K562 (cell line): ENCODE results near the gene UGT1A10. TPM values are rescaled to one million over a fixed set of nuclear protein-coding genes. Genes with fewer than 3 reads are reported as not detected.

Source experiments
- ATAC-seq: fragments of 200-7000 bp; cut with Tn5 transposase; 3 replicates; pipeline ENCODE4 v1.9.1; 2020; ENCODE audit warnings: moderate library complexity
- BruUV-seq: library from RNA; stranded (reverse); fragments of 400-500 nt; replicated peaks from 2 replicates; lab custom pipeline; 2021; lab: Mats Ljungman, UMichigan
- CTCF ChIA-PET: fragments of 300-600 bp; formaldehyde crosslinking; extraction: SDS; loops from one replicate; lab custom pipeline; 2021; ENCODE audit warnings: low intra/inter-chr PET ratio; lab: Yijun Ruan, JAX
- POLR2A ChIA-PET: fragments of 300-600, 350-650 bp; sonication (Branson Sonifier 250); formaldehyde crosslinking; extraction: SDS; loops from one replicate; lab custom pipeline; 2021; ENCODE audit warnings: antibody characterized with exemption, inconsistent platforms; lab: Yijun Ruan, JAX
- DNase-seq, 4 experiments: peaks; one replicate each; pipeline versions ENCODE4 v3.0.0 to v3.0.0-alpha.2; 2011 to 2018; ENCODE audit warnings: low spot score in 3 of 4, mixed read lengths in 3 of 4; ENCODE audit errors: extremely low read depth in 1 of 4
- FAIRE-seq: peaks from 2 replicates; lab custom pipeline; 2011; peaks lifted over from hg19 to GRCh38; lab: Jason Lieb, UNC
- H2AFZ ChIP-seq: 2 replicates; pipeline ENCODE4 v1.6.0; 2011; ENCODE audit warnings: low read depth, low read length, control low read depth, inconsistent platforms
- H3K27ac ChIP-seq: fragments of 200-600 bp; 3 replicates; pipeline ENCODE4 v1.8.0; 2011; ENCODE audit warnings: low read depth, mild to moderate bottlenecking, control low read depth, inconsistent platforms, low read length, moderate library complexity, mixed read lengths; ENCODE audit errors: extremely low read depth
- H3K27me3 ChIP-seq, 2 experiments: fragments of 300-600 bp in 1 of 2; 2 replicates in 1 of 2; 3 replicates in 1 of 2; pipeline versions ENCODE4 v1.6.0 to v1.8.0; 2011; ENCODE audit warnings: inconsistent platforms in 2 of 2, low read length in 2 of 2, mild to moderate bottlenecking in 1 of 2, mixed read lengths in 1 of 2, moderate library complexity in 1 of 2; ENCODE audit not compliant: control insufficient read depth in 2 of 2, insufficient read depth in 2 of 2
- H3K36me3 ChIP-seq: fragments of 300-600 bp; 3 replicates; pipeline ENCODE4 v1.8.0; 2011; ENCODE audit warnings: mild to moderate bottlenecking, low read length, inconsistent platforms; ENCODE audit not compliant: control insufficient read depth, insufficient read depth
- H3K4me1 ChIP-seq, 2 experiments: fragments of 200-600 bp in 1 of 2; replicated peaks in 1 of 2; 2 replicates in 1 of 2; 3 replicates in 1 of 2; pipeline versions ENCODE4 v1.5.1 to v1.8.0; 2011; ENCODE audit warnings: inconsistent platforms in 2 of 2, low read length in 2 of 2, mild to moderate bottlenecking in 1 of 2, mixed read lengths in 1 of 2, moderate library complexity in 1 of 2; ENCODE audit not compliant: control insufficient read depth in 2 of 2, insufficient read depth in 2 of 2
- H3K4me2 ChIP-seq: 2 replicates; pipeline ENCODE4 v1.6.1; 2011; ENCODE audit warnings: low read length, control low read depth, inconsistent platforms, mixed read lengths; ENCODE audit not compliant: insufficient read depth
- H3K4me3 ChIP-seq: fragments of 200-600 bp; sonication (generic), shearing (Covaris generic); 2 replicates; pipeline ENCODE4 v1.5.1; 2016; ENCODE audit warnings: control low read depth, inconsistent platforms
- H3K79me2 ChIP-seq: fragments of 200-600 bp; 3 replicates; pipeline ENCODE4 v1.8.0; 2011; ENCODE audit warnings: low read length, inconsistent platforms; ENCODE audit not compliant: control insufficient read depth, insufficient read depth
- H3K9ac ChIP-seq, 2 experiments: 2 replicates each; pipeline versions ENCODE4 v1.6.0 to v1.6.1; 2011; ENCODE audit warnings: low read depth in 2 of 2, low read length in 2 of 2, control low read depth in 1 of 2, inconsistent platforms in 1 of 2, mild to moderate bottlenecking in 1 of 2, mixed read lengths in 1 of 2; ENCODE audit not compliant: insufficient read depth in 1 of 2
- H3K9me1 ChIP-seq: one replicate; pipeline ENCODE4 v1.6.0; 2011; ENCODE audit warnings: inconsistent platforms, mild to moderate bottlenecking, low read length, moderate library complexity; ENCODE audit not compliant: control insufficient read depth, insufficient read depth
- H3K9me3 ChIP-seq: replicated peaks from 2 replicates; pipeline ENCODE4 v1.5.1; 2011; ENCODE audit warnings: low read depth, low read length, inconsistent platforms; ENCODE audit not compliant: control insufficient read depth, insufficient read depth
- H4K20me1 ChIP-seq: replicated peaks from 2 replicates; pipeline ENCODE4 v1.6.1; 2011; ENCODE audit warnings: low read length, inconsistent platforms, mixed read lengths; ENCODE audit not compliant: control insufficient read depth, insufficient read depth
- DPF2 ChIP-seq: fragments of 450-650 bp; IDR thresholded peaks from 2 replicates; pipeline ENCODE4 v1.6.1; 2016
- PRPF4 ChIP-seq: fragments of 200-400 bp; formaldehyde crosslinking; IDR thresholded peaks from one replicate; pipeline ENCODE4 v1.6.1; 2017; ENCODE audit warnings: low read length, low read depth, mild to moderate bottlenecking; ENCODE audit not compliant: insufficient read depth, poor library complexity, severe bottlenecking
- WGBS: fragments of 100-300 bp; shearing (Covaris generic); methylation state at CpG from one replicate; pipeline ENCODE4 v1.1.6; 2016; ENCODE audit warnings: low coverage, mixed read lengths; ENCODE audit not compliant: insufficient coverage; ENCODE audit errors: missing lambda C conversion rate; 5-methylcytosine and 5-hydroxymethylcytosine counted together
- in situ Hi-C: fragments of 300-500 bp; cut with MboI; formaldehyde crosslinking; loops from 4 replicates; pipeline ENCODE4 v1.15.0; 2018; ENCODE audit warnings: inconsistent platforms, mixed read lengths
- intact Hi-C: fragments of 100-400 bp; cut with micrococcal nuclease; formaldehyde crosslinking; loops from 2 replicates; pipeline ENCODE4 v1.14.2; 2022
- polyA plus RNA-seq, 8 experiments: library from polyadenylated mRNA; depleted of rRNA in 4 of 8; stranded (reverse) in 5 of 8; unstranded in 3 of 8; fragments of >200 nt; fragmentation: Nextera tagmentation in 2 of 8; fragmentation: Illumina TruSeq in 1 of 8; extraction: Ambion mirVana in 2 of 8; extraction: Trizol in 1 of 8; gene quantifications; 2 replicates each; pipeline versions ENCODE4 v1.2.1 to v1.2.3, GENCODE V29; 2011 to 2014; ENCODE audit warnings: inconsistent platforms in 1 of 8, missing spikeins in 1 of 8
- total RNA-seq, 7 experiments: library from RNA; depleted of rRNA in 6 of 7; stranded (reverse); fragments of >200 nt in 6 of 7; fragmentation: Illumina TruSeq in 2 of 7; extraction: Trizol in 2 of 7; gene quantifications; 2 replicates each; pipeline versions ENCODE4 v1.2.1 to v1.2.3, GENCODE V29; 2011 to 2021; ENCODE audit warnings: low replicate concordance in 1 of 7
- TF ChIP-seq, protein P1 (sequence below): fragments of 250-450 bp; sonication (Bioruptor Pico); IDR thresholded peaks from 2 replicates; pipeline ENCODE4 v1.4.0; 2020; ENCODE audit warnings: mild to moderate bottlenecking, moderate library complexity

Gene UGT1A10
- total and polyA plus RNA-seq, 9 of the 15 experiments (the other 6 are each of a cell fraction or from before 2014, with no cell fraction given), result not detected

DNA sequence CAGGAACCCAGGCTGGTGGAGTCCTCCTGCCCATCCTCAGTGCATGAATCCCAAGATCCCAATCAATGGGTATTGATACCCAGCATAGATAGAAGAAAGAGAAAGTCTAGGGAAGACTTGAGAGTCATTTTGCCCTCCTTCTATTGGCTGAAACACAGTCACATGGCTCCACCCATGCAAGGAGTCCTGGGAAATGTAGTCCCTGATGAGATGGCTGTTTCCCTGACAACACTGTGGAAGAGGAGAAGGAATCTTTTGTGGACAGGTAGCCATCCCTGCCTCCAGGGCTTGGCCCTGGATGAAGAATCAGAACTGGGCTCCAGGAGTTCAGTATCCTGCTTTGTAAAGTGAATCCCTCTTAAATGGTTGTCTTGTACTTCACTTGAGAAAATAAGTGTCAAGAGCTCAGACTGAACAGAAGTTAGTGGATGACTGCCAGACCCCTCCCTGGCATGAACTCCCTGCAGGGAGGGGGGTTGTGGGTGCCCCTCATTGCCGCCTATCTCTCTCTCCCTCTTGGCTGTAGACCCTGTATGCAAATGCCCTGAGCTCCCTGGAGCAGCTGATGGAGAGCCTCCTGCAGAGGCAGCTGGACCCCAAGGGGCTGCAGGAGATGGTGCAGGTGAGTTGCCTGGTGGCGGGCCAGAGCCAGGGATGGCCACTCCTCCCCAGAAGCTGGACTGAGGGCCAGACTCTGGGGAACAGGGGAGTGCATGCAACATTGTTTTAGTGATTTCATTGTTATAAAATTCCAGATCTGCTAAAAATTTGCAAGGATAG, 178.0 kb downstream of the UGT1A10 start (continued):
- TF ChIP-seq, protein P1, sequence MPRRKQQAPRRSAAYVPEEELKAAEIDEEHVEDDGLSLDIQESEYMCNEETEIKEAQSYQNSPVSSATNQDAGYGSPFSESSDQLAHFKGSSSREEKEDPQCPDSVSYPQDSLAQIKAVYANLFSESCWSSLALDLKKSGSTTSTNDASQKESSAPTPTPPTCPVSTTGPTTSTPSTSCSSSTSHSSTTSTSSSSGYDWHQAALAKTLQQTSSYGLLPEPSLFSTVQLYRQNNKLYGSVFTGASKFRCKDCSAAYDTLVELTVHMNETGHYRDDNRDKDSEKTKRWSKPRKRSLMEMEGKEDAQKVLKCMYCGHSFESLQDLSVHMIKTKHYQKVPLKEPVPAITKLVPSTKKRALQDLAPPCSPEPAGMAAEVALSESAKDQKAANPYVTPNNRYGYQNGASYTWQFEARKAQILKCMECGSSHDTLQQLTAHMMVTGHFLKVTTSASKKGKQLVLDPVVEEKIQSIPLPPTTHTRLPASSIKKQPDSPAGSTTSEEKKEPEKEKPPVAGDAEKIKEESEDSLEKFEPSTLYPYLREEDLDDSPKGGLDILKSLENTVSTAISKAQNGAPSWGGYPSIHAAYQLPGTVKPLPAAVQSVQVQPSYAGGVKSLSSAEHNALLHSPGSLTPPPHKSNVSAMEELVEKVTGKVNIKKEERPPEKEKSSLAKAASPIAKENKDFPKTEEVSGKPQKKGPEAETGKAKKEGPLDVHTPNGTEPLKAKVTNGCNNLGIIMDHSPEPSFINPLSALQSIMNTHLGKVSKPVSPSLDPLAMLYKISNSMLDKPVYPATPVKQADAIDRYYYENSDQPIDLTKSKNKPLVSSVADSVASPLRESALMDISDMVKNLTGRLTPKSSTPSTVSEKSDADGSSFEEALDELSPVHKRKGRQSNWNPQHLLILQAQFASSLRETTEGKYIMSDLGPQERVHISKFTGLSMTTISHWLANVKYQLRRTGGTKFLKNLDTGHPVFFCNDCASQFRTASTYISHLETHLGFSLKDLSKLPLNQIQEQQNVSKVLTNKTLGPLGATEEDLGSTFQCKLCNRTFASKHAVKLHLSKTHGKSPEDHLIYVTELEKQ (CRISPR knock-in tag), result no peak
- TF ChIP-seq PRPF4, result no peak

DNA sequence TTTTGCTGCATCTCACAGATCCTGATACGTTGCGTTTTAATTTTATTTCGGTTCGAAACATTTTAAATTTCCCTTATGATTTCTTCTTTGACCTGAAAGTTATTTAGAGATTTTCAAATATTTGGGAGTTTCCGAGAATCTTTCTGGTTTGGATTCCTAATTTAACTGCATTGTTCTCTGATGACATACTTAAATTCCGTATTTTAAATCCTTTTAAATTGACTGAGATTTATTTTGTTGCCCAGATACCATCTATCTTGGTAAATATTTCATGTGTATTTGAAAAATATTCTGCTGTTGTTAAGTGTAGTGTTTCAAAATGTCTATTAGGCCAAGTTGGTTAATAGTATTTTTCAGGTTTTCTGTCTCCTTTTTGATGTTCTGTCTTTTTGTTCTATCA, 179.6 kb downstream of the UGT1A10 start:
- TF ChIP-seq DPF2, result no peak
- Histone ChIP-seq H3K9me1 (no peaks in the 10 kb centered on the region), H3K9me3 (no peaks in the 10 kb centered on the region), H3K79me2 (no peaks in the 10 kb centered on the region), H3K27ac (no peak overlapping the region), H4K20me1 (no peaks in the 10 kb centered on the region; the same call in 1 of the 2 replicates), H3K9ac (no peak overlapping the region), H3K4me1 (no peaks in the 10 kb centered on the region; a peak in 1 of 5 replicates), H3K36me3 (no peaks in the 10 kb centered on the region), H3K4me2 (no peak overlapping the region), H3K4me3 (no peak overlapping the region), H2AFZ (no peak overlapping the region), H3K27me3 (peaks cover 0 to 36% of the 10 kb centered on the region in 2 experiments; a peak in 3 of 5 replicates)
- FAIRE-seq (no peak), ATAC-seq (no peak), DNase-seq (no peak)
- intact Hi-C loops, result no loop called here
- BruUV-seq, result no TSS peak
- 3% methylated on average over 5 of the region's 6 CpGs for WGBS
- CTCF ChIA-PET, result no interaction called here
- in situ Hi-C loops, result no loop called here
- POLR2A ChIA-PET, result no interaction called here
